Measurements from ENCODE around the gene RPIA. TPM values are rescaled to one million over a fixed set of nuclear protein-coding genes. Genes with fewer than 3 reads are reported as not detected.

The RPIA gene
- total RNA-seq, 2 donors from 2014 or later = 26.1 to 39.5 TPM

DNA sequence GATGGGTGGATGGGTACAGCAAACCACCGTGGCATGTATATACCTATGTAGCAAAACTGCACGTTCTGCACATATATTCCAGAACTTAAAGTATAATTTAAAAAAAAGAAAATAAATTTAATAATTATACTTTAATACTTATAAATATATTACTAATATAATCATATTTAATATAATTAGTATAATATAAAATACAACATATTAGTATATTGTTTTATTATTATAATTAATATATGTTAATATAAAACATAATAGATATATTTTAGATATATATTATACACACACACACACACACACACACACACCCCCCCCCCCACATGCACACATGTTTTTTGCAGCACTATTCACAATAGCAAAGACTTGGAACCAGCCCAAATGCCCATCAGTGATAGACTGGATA, 29.8 kb downstream of the RPIA start:
- intact Hi-C loops (cut with DNase I) = no loop called here
- Histone ChIP-seq H3K27ac (no peak overlapping the region), H3K4me1 (no peaks in the 10 kb centered on the region), H3K4me3 (no peak overlapping the region), H3K9ac (ENCODE audit: low read depth in 2 of 2, low read length in 2 of 2) (no peak overlapping the region), H3K27me3 (no peaks in the 10 kb centered on the region), H3K36me3 (no peaks in the 10 kb centered on the region), H3K9me3 (no peaks in the 10 kb centered on the region)
- no peak for DNase-seq
- no peak for TF ChIP-seq CTCF (IDR thresholded peaks at IDR 0.05)

DNA sequence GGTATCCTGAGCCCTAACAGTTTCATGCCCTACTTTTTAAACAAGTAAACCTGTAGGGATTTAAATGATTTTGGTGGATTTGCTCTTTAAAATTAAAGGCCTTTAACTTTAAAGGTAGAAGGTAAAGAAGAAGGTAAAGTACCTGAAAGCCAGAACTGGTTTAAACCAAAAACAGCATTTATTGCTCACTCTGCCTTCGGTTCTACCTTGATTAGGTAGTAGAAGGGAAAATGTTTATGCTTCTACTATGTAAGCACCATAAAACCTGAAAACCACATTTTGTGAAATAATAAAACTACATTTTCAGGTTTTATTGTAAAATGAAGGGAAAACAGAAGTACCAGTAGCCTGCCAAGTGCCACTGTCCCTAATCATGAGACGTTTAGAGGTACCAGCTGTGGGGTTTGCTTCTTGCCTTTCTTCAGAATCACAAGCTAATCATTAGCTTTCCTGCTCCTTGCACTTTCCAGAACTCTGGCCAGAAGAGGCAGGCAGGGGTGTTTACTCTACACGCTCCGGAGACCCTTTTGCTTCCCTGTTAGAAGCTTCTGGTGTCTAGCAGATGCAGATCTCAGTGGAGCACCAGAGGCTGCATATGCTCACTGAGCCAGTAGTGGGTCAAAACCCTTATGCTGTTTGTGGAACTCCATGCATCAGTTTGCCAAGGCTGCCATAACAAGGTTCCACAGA, 33.3 kb downstream of the RPIA start:
- Histone ChIP-seq H3K27me3 (no peaks in the 10 kb centered on the region), H3K9ac (ENCODE audit: low read depth in 2 of 2, low read length in 2 of 2) (no peak overlapping the region), H3K36me3 (no peaks in the 10 kb centered on the region), H3K9me3 (no peaks in the 10 kb centered on the region), H3K27ac (no peak overlapping the region), H3K4me1 (no peaks in the 10 kb centered on the region), H3K4me3 (no peak overlapping the region)
- intact Hi-C loops (cut with DNase I) = no loop called here
- DNase-seq = no peak
- TF ChIP-seq CTCF (IDR thresholded peaks at IDR 0.05) = no peak

DNA sequence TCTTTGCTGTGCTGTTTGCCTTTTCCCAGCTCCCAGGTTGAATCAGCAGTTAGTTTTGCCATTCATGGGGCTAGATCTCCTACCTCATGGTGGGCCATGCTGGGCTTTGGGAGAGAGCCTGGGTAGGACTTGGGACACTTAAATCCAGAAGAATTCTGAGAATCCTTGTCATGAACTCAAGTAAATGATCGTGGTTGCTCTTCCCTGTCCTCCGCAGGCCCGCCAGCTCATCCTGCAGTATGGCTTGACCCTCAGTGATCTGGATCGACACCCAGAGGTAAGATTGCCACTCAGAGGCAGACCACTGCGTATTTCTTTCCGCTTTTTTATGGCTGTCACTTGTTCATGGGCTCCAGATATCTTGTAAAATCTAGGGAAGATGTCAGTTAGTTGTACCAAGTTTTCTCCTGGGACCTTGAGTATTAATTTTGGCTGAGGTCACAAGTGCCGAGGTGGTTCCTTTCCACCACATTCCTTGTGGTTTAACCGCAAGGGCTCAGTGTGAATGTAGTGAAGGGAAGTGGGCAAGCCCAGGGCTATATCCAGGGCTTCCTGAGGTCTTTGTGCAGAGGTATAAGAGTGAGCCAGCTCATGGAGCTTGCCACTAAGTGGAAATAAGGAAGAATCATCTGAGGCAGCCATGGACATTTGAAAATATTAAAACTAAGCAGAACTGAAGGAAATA, 37.7 kb downstream of the RPIA start:
- no peak for TF ChIP-seq CTCF (IDR thresholded peaks at IDR 0.05)
- H3K9me3 ChIP-seq = no peaks in the 10 kb centered on the region
- no peaks in the 10 kb centered on the region for H3K36me3 ChIP-seq
- H3K4me3 ChIP-seq = no peak overlapping the region
- no peak overlapping the region for H3K27ac ChIP-seq
- intact Hi-C loops (cut with DNase I) = no loop called here
- H3K27me3 ChIP-seq = no peaks in the 10 kb centered on the region
- H3K9ac ChIP-seq (ENCODE audit: low read depth in 2 of 2, low read length in 2 of 2) = no peak overlapping the region
- H3K4me1 ChIP-seq = no peaks in the 10 kb centered on the region
- DNase-seq = no peak

DNA sequence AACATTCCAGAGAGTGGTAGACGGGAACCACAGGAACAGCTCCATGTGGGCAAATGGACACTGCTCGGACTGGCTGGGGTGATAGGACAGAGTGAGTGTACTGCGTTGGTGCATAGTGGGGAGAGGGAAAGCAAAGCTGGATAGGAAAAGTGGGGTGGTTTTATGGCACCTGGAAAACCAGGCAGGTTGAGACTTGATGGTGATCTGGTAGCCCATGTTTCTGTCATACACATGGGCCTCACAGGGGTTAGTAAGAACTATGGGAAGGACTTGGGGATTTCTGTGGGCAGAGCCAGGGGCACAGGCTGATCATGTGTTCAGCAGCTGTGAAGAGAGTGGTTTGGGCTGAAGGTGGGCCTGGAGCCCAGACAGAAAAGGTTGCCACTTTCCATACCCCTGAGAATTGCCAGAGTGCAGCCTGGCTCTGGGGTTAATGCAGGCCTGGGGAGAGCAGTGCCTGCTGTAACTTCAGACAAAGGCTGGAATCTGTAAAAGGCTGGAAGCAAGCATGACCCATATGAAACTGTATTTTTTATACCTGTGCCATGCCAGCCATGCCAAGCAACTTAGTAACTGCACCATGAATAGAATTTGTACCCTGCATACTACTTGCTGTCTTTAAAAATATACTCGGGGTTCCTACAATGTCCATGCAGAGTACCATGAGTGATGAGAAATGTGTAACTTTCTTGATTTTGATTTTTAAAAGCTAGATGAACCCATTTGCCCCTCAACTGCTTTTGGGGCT, 41.9 kb downstream of the RPIA start:
- H3K27ac ChIP-seq = no peak overlapping the region
- intact Hi-C loops (cut with DNase I) = no loop called here
- DNase-seq = no peak
- no peak overlapping the region for H3K4me3 ChIP-seq
- no peaks in the 10 kb centered on the region for H3K36me3 ChIP-seq
- TF ChIP-seq CTCF (IDR thresholded peaks at IDR 0.05) = no peak
- H3K27me3 ChIP-seq = no peaks in the 10 kb centered on the region
- H3K4me1 ChIP-seq = no peaks in the 10 kb centered on the region
- no peaks in the 10 kb centered on the region for H3K9me3 ChIP-seq
- H3K9ac ChIP-seq (ENCODE audit: low read depth in 2 of 2, low read length in 2 of 2) = no peak overlapping the region

DNA sequence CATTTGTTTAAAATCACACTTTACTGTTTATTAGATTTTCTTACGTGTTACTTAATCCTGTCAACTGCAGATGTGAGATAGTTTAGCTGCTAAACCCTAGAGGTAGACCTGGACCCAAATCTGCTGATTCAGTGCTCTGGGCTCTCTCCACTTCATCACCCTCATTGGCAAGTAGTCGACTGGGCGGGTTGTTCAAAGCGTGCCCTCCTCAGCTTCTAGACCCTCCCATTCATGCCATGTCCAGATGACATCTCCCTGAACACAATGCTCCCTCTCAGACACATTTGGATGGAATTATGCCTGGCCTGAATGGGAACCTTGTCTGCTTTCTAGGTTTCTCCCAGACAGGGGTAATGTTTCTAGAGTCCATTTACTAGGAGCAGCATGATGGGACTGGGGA, 43.7 kb downstream of the RPIA start:
- H3K4me3 ChIP-seq = no peak overlapping the region
- H3K9ac ChIP-seq (ENCODE audit: low read depth in 2 of 2, low read length in 2 of 2) = no peak overlapping the region
- no peaks in the 10 kb centered on the region for H3K9me3 ChIP-seq
- no peak for TF ChIP-seq CTCF (IDR thresholded peaks at IDR 0.05)
- no peaks in the 10 kb centered on the region for H3K27me3 ChIP-seq
- intact Hi-C loops (cut with DNase I) = no loop called here
- no peaks in the 10 kb centered on the region for H3K36me3 ChIP-seq
- H3K4me1 ChIP-seq = no peaks in the 10 kb centered on the region
- H3K27ac ChIP-seq = no peak overlapping the region
- DNase-seq = no peak
